GM12801 (cell line): Measurements from ENCODE around the gene MDM1.

Experiments
- TF ChIP-seq, protein P1 (sequence below): IDR thresholded peaks from one replicate; pipeline ENCODE4 v1.5.1; 2011; ENCODE audit warnings: control low read depth; ENCODE audit not compliant: insufficient read length; ENCODE audit errors: extremely low read depth

The MDM1 gene

DNA sequence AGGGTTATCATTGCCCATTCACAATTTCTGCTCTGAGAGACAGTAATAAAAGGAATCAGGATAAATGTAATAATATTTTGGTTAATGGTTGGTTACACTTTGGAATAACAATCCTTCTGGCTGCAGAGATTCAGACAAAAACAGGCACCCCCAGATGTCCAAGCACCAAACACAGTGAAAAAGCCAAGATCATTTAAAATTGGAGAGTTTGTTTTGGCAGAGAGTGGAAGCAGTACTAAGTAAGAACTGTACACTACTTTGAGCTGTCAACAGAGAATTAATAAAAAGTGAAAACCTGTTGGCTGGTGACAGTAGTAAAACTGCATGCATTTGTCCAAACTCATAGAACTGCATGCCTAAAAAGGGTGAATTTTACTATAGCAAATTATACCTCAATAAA is 63.2 kb downstream of the MDM1 start:
- TF ChIP-seq, protein P1, sequence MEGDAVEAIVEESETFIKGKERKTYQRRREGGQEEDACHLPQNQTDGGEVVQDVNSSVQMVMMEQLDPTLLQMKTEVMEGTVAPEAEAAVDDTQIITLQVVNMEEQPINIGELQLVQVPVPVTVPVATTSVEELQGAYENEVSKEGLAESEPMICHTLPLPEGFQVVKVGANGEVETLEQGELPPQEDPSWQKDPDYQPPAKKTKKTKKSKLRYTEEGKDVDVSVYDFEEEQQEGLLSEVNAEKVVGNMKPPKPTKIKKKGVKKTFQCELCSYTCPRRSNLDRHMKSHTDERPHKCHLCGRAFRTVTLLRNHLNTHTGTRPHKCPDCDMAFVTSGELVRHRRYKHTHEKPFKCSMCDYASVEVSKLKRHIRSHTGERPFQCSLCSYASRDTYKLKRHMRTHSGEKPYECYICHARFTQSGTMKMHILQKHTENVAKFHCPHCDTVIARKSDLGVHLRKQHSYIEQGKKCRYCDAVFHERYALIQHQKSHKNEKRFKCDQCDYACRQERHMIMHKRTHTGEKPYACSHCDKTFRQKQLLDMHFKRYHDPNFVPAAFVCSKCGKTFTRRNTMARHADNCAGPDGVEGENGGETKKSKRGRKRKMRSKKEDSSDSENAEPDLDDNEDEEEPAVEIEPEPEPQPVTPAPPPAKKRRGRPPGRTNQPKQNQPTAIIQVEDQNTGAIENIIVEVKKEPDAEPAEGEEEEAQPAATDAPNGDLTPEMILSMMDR: no peak

DNA sequence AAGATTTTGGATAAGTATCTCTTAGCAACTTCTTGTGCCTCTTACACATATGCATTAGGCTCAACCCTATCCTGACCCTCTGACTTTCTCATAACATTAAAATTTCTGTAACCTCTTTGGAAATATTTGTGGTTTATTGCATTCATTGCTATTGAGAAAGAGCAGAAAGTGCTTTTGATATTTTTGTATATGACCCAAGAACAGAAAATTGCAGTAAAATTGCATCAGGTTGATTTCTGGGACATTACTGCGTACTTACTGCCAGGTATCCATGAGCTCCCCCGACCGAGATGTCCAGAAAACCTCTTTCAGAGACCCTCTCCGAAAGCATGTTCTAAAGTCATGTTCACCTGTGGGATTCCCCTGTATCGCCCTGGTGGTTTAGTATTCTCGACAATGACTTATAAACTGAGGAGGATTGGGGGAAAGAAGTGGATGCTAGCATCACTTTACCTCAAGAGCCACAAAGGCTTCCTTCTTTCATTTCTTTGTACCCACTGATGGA is 64.2 kb downstream of the MDM1 start:
- TF ChIP-seq, protein P1: no peak

DNA sequence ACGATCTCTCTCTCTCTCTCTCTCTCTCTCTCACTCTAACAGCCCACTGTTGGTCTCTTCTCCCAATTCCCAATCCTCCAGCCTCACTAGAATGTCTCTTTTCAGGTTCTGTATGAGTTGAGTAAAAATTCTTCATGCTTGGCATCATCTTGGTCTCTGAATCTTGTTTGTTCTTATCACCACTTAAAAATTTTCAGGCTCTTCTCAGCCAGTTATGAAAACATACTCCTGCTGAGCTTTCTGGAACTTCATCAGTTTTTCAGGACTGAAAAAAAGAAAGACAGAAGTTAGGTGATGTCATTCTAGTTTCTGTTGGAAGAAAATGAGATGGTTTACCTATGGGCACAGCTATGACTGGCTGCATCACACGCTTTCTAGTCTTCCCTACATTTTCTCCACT is 67.3 kb downstream of the MDM1 start:
- TF ChIP-seq, protein P1: no peak

DNA sequence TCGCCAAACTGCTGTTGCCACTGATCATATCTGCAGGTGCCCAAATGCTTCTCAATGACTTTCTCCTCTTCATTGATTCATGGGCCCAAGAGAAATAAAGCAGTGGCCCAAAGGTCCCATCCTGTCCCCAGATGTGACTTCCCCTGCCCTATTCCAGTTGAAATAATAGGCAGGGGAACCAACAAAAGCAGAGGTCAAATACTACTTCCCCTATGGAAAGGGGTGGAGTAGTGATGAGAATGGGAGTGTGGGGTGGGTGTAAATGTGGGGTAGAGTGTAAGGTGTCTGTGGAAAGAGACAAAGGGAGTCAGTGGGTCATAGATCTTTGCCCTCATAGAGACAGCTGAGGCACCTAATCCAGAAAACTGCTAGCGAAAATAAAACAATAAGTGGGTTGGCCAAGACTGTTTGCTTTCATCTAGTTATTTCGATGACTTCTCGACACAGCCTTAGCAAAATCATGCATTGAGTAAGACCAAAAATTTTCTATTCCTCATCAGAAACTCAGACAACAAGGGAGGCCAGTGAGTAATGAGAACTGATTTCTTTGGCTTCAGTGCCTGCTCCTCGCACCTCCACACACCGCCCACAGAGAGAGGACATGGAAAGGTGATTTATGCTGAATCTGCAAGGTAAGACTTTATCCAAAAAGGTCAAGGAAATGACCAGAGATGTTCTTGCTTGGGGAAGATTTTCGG is 67.9 kb downstream of the MDM1 start:
- TF ChIP-seq, protein P1: no peak

DNA sequence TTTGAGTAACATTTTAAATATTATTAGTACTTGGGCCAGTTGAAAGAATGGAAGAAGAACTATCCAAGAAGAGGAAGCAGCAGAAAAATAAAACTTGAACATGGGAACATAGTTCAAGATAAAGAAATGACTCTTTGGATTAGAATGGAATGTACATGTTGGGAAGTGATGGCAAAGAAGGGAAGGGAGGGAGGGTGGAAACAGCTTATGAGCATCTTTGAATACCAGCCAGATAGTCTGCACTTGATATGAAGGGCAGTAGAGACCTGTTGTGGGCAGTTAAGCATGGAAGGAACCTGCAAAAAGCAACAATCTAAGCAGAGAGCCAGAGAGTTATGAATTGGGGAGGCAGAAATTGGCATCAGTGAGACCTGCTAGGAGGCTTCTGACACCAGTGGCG is 68.8 kb downstream of the MDM1 start:
- TF ChIP-seq, protein P1: no peak

DNA sequence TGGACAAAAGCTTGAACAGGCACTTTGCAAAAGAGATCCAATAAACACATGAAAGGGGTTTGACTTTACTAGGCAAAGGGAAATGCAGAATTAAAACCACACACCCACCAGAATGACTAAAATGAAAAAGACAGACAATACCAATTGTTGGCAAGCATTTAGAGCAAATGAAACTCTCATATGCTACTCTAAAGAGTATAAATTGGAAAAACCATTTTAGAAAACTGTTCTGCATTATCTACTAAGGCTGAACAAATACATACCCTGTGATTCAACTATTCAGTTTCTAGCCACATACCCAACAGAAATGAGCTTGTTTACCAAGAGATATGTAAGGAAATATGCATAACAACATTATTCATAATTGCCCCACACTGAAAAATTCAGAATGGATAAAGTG is 70.3 kb downstream of the MDM1 start:
- TF ChIP-seq, protein P1: no peak

DNA sequence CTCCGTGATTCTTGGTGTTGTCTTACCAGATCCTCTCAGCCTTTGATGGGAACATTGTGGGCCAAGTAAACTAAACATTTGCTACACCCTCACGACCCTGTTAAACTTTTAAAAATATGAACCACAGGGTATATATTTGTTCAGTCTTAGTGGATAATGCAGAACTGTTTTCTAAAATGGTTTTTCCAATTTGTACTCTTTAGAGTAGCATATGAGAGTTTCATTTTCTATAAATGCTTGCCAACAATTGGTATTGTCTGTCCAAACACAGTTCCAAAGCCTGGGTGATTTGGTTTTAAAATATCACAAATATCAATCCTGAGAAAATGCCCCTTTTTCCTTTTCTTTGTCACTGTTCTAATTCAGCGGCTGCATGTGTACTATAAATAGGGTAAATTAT is 72.0 kb downstream of the MDM1 start:
- TF ChIP-seq, protein P1: no peak
